ENCODE results near the gene MAGEA8. TPM values are rescaled to one million over a fixed set of nuclear protein-coding genes. Genes with fewer than 3 reads are reported as not detected.

Gene MAGEA8
- total RNA-seq, 1 donor = not detected

- no peaks in the 10 kb centered on the region for H4K20me1 ChIP-seq (ENCODE audit: insufficient read depth, low read length)
- H3K36me3 ChIP-seq (ENCODE audit: insufficient read depth, low read length) = no peaks in the 10 kb centered on the region
- no peak for DNase-seq (ENCODE audit: insufficient read length, low spot score, missing footprints)
- H3K27me3 ChIP-seq (ENCODE audit: insufficient read depth, low read length) = no peaks in the 10 kb centered on the region
- H3K27ac ChIP-seq (ENCODE audit: low read depth, low read length) = no peak overlapping the region
- no peak overlapping the region for H3K4me3 ChIP-seq (ENCODE audit: insufficient read depth, low read length)
- H3K79me2 ChIP-seq (ENCODE audit: insufficient read depth, low read length) = no peaks in the 10 kb centered on the region
- no peak overlapping the region for H3K4me2 ChIP-seq (ENCODE audit: insufficient read depth, low read length)
- no peaks in the 10 kb centered on the region for H3K9me3 ChIP-seq (ENCODE audit: low read depth, low read length)
- TF ChIP-seq CTCF (IDR thresholded peaks at IDR 0.05; ENCODE audit: extremely low read depth, low read depth, low read length) = no peak
- no peaks in the 10 kb centered on the region for H3K4me1 ChIP-seq (ENCODE audit: insufficient read depth, low read length)
- no peak overlapping the region for H2AFZ ChIP-seq (ENCODE audit: low read length)
These were observed 32.1 kb upstream of the MAGEA8 start for GRCh38 chrX:149848855-149849254.

GRCh38 chrX:149849787-149850186 is 31.2 kb upstream of the MAGEA8 start:
- no peak overlapping the region for H3K4me2 ChIP-seq (ENCODE audit: insufficient read depth, low read length)
- H3K27me3 ChIP-seq (ENCODE audit: insufficient read depth, low read length) = no peaks in the 10 kb centered on the region
- TF ChIP-seq CTCF (IDR thresholded peaks at IDR 0.05; ENCODE audit: extremely low read depth, low read depth, low read length) = no peak
- no peaks in the 10 kb centered on the region for H4K20me1 ChIP-seq (ENCODE audit: insufficient read depth, low read length)
- H2AFZ ChIP-seq (ENCODE audit: low read length) = no peak overlapping the region
- no peak overlapping the region for H3K27ac ChIP-seq (ENCODE audit: low read depth, low read length)
- DNase-seq (ENCODE audit: insufficient read length, low spot score, missing footprints) = no peak
- H3K4me1 ChIP-seq (ENCODE audit: insufficient read depth, low read length) = no peaks in the 10 kb centered on the region
- no peak overlapping the region for H3K4me3 ChIP-seq (ENCODE audit: insufficient read depth, low read length)
- no peaks in the 10 kb centered on the region for H3K36me3 ChIP-seq (ENCODE audit: insufficient read depth, low read length)
- H3K79me2 ChIP-seq (ENCODE audit: insufficient read depth, low read length) = no peaks in the 10 kb centered on the region
- no peaks in the 10 kb centered on the region for H3K9me3 ChIP-seq (ENCODE audit: low read depth, low read length)

GRCh38 chrX:149851864-149852263 is 29.1 kb upstream of the MAGEA8 start:
- Histone ChIP-seq H3K79me2 (ENCODE audit: insufficient read depth, low read length) (no peaks in the 10 kb centered on the region), H3K4me2 (ENCODE audit: insufficient read depth, low read length) (no peak overlapping the region), H3K27ac (ENCODE audit: low read depth, low read length) (no peak overlapping the region), H3K9me3 (ENCODE audit: low read depth, low read length) (no peaks in the 10 kb centered on the region), H3K36me3 (ENCODE audit: insufficient read depth, low read length) (no peaks in the 10 kb centered on the region), H2AFZ (ENCODE audit: low read length) (no peak overlapping the region), H3K27me3 (ENCODE audit: insufficient read depth, low read length) (no peaks in the 10 kb centered on the region), H4K20me1 (ENCODE audit: insufficient read depth, low read length) (no peaks in the 10 kb centered on the region), H3K4me1 (ENCODE audit: insufficient read depth, low read length) (no peaks in the 10 kb centered on the region), H3K4me3 (ENCODE audit: insufficient read depth, low read length) (no peak overlapping the region)
- no peak for TF ChIP-seq CTCF (IDR thresholded peaks at IDR 0.05; ENCODE audit: extremely low read depth, low read depth, low read length)
- no peak for DNase-seq (ENCODE audit: insufficient read length, low spot score, missing footprints)

GRCh38 chrX:149853925-149854324 is 27.1 kb upstream of the MAGEA8 start:
- Histone ChIP-seq H3K79me2 (ENCODE audit: insufficient read depth, low read length) (no peaks in the 10 kb centered on the region), H2AFZ (ENCODE audit: low read length) (no peak overlapping the region), H3K4me2 (ENCODE audit: insufficient read depth, low read length) (no peak overlapping the region), H3K9me3 (ENCODE audit: low read depth, low read length) (no peaks in the 10 kb centered on the region), H4K20me1 (ENCODE audit: insufficient read depth, low read length) (no peaks in the 10 kb centered on the region), H3K4me1 (ENCODE audit: insufficient read depth, low read length) (no peaks in the 10 kb centered on the region), H3K36me3 (ENCODE audit: insufficient read depth, low read length) (no peaks in the 10 kb centered on the region), H3K27ac (ENCODE audit: low read depth, low read length) (no peak overlapping the region), H3K27me3 (ENCODE audit: insufficient read depth, low read length) (no peaks in the 10 kb centered on the region), H3K4me3 (ENCODE audit: insufficient read depth, low read length) (no peak overlapping the region)
- TF ChIP-seq CTCF (IDR thresholded peaks at IDR 0.05; ENCODE audit: extremely low read depth, low read depth, low read length) = no peak
- no peak for DNase-seq (ENCODE audit: insufficient read length, low spot score, missing footprints)

All from osteoblast (primary cell).